Astrocyte of the spinal cord (primary cell): ENCODE measurements around the gene PSG2.
"Not testable (repeated sequence)": the region's sequence is repeated elsewhere in the genome, so short reads cannot be mapped to it uniquely, and the experiment has no call there.

ENCODE experiments used
- DNase-seq: peaks from one replicate; pipeline ENCODE4 v3.0.0; 2011; ENCODE audit warnings: low read depth, low spot score
- H3K4me3 ChIP-seq: 2 replicates; pipeline ENCODE4 v1.5.1; 2011; ENCODE audit warnings: low read depth, mild to moderate bottlenecking, low read length, moderate library complexity
- CTCF ChIP-seq: IDR thresholded peaks from 2 replicates; pipeline ENCODE4 v1.5.1; 2012; ENCODE audit warnings: low read depth, mild to moderate bottlenecking, low read length, inconsistent platforms
- in situ Hi-C: cut with HindIII; loops from 2 replicates; pipeline ENCODE4 v1.10.0; 2017; ENCODE audit warnings: low sequenced_read_pairs

Gene PSG2

DNA sequence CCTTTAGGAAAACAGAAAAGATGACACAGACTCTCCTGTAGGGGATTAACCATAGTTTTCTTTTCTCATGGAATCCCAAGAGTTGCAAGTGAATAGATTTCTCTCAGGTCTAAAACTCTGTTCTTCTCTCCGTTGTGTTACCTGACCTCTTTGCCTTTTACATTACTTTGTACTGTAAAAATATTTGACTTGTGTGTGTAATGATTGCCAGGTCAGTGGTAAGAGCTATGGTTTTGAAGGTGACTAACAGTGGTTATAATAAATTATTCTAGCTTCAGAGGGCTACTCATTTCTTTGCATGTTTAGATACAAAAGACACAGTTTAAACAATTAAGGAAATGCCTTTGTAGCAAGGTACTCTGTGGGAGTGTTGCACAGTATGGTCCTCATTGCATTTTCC, 23.0 kb upstream of the PSG2 start:
- in situ Hi-C loops, result no loop called here
- TF ChIP-seq CTCF, result no peak
- H3K4me3 ChIP-seq, result no peak overlapping the region
- DNase-seq, result no peak

DNA sequence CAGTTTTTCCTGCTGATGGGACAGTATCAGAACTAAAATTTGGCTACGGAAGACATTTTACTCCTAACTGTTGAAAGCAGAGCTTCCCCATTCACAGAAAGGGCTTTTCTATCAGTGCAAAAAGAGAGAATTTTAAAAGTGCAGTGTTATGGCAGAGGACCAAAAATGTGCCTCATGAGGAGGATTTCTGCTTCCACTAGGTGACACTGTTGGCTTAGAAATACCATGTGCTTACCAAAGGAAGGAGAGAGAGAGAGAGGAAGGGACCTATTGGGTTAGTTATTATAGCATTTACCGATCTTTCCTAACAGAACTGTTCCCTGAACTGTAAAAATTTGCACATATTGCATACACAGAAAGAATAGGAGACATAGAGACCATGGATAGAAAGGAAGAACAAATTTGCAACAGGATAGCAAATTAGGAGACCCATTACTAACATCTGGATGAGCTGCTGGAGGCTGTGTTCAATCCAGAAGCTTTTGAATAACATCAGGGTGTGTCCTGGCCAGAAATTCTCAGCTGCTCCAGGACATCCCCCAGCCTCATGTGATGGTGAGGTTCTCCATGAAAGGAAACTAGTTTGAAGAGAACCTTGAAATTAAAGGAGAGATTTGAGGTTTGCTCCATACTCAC, 21.8 kb upstream of the PSG2 start:
- in situ Hi-C loops, H3K4me3 ChIP-seq: not testable (repeated sequence)
- DNase-seq, result peak; percentile 53
- peak; percentile 44 for TF ChIP-seq CTCF

GRCh38 chr19:43101950-43102349, 19.4 kb upstream of the PSG2 start:
- in situ Hi-C loops, result no loop called here
- H3K4me3 ChIP-seq, result no peak overlapping the region
- no peak for DNase-seq
- no peak for TF ChIP-seq CTCF

- H3K4me3 ChIP-seq, DNase-seq, in situ Hi-C loops: not testable (repeated sequence)
Observed at GRCh38 chr19:43098416-43098815, 15.9 kb upstream of the PSG2 start.

DNA sequence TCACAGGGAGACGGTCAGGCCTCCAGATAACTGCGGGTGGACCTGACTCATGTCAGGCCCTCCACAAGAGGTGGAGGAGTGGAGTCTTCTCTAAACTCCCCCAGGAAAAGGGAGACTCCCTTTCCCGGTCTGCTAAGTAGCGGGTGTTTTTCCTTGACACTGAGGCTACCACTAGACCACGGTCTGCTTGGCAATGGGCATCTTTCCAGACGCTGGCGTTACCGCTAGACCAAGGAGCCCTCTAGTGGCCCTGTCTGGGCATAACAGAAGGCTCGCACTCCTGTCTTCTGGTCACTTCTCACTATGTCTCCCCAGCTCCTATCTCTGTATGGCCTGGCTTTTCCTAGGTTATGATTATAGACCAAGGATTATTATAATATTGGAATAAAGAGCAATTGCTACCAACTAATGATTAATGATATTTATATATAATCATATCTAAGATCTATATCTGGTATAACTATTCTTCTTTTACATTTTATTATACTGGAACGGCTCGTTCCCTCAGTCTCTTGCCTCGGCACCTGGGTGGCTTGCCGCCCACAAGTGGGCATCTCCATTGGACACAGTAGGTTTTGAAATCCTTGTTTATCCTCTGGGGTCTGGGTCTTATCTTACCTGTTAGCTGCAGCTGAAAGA, 5.3 kb upstream of the PSG2 start:
- DNase-seq, result peak; percentile 48
- TF ChIP-seq CTCF, result peak; percentile 56
- H3K4me3 ChIP-seq, in situ Hi-C loops: not testable (repeated sequence)

GRCh38 chr19:43085796-43086530, 3.5 kb upstream of the PSG2 start:
- H3K4me3 ChIP-seq, in situ Hi-C loops, DNase-seq: not testable (repeated sequence)

- in situ Hi-C loops, DNase-seq, H3K4me3 ChIP-seq: not testable (repeated sequence)
- TF ChIP-seq CTCF, result peak; percentile 49
Observed at GRCh38 chr19:43084196-43084832, 1.8 kb upstream of the PSG2 start.

DNA sequence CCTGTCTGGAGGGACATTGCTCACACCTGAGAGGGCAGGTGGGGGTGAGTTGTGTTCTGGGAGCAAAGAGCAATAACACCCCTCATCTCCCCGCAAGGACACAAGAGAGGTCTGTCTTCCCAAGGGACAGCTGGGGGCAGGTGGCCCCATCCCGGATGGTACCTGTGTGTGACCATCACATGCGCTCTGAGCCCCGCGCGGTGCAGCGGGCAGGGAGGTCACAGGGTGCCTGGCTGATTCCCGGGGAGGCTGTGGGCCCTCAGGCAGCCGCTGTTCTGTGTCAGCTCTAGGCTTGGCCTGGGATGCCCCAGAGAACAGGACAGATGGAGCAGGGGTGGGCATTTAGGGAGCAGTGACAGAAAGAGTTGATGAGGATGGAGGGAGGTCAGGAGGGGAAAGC, 1.2 kb upstream of the PSG2 start:
- in situ Hi-C loops, DNase-seq, H3K4me3 ChIP-seq: not testable (repeated sequence)
